Choroid plexus epithelial cell (primary cell): Measurements from ENCODE around the gene TTC1.
"Not testable (repeated sequence)": the region's sequence is repeated elsewhere in the genome, so short reads cannot be mapped to it uniquely, and the experiment has no call there.

Experiments
- DNase-seq: peaks from one replicate; pipeline ENCODE4 v3.0.0-alpha.2; 2010; ENCODE audit warnings: low read depth
- H3K4me3 ChIP-seq: 2 replicates; pipeline ENCODE4 v1.5.1; 2011; ENCODE audit warnings: low read depth, mild to moderate bottlenecking, control low read depth, low read length, moderate library complexity
- TF ChIP-seq, protein P1 (sequence below): conservative IDR thresholded peaks from 2 replicates; pipeline ENCODE4 v1.5.1; 2011; ENCODE audit warnings: low read depth, mild to moderate bottlenecking, control low read depth, inconsistent platforms, low read length, moderate library complexity

Gene TTC1, protein sequence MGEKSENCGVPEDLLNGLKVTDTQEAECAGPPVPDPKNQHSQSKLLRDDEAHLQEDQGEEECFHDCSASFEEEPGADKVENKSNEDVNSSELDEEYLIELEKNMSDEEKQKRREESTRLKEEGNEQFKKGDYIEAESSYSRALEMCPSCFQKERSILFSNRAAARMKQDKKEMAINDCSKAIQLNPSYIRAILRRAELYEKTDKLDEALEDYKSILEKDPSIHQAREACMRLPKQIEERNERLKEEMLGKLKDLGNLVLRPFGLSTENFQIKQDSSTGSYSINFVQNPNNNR

DNA sequence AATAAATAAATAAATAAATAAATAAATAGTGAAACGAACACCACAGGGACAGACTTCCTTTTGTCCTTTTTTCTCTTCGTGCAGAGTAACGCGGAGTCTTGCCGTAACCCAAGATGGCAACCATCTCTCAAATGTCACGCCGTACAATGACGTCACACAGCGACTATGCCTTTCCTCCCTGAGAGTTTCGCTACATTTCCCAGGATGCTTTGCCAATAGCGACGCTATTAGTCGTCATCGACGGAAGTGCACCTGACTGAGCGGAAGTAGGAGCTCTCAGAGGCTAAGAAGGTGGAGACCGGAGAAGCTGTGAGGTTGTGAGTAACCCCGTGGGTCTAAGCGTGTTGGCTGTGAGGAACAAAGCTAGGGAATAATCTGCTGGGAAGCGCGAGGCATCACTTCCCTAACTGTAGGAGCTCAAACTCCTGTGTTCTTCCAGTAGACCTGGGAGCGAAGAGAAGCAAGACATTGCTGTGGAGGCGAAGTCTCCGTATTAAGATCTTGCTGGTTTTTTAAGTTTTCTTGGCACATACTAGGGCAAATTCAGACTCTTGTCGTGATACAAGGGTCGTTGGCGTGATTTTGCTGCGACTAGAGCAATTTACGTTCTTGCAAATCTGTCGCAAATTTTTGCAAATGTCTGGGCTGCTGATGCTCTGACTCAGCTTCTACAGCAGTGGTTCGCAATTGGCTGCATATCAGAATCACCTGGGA lies at the start of gene TTC1:
TSS of gene TTC1 (plus strand) at position 263 of the 714 bp plus-strand sequence. CDS start 1,390 bp downstream, outside the sequence.
- DNase-seq, result peak; percentile 99
- peak within 1 kb of the TSS; percentile 98 for H3K4me3 ChIP-seq
- TF ChIP-seq, protein P1, sequence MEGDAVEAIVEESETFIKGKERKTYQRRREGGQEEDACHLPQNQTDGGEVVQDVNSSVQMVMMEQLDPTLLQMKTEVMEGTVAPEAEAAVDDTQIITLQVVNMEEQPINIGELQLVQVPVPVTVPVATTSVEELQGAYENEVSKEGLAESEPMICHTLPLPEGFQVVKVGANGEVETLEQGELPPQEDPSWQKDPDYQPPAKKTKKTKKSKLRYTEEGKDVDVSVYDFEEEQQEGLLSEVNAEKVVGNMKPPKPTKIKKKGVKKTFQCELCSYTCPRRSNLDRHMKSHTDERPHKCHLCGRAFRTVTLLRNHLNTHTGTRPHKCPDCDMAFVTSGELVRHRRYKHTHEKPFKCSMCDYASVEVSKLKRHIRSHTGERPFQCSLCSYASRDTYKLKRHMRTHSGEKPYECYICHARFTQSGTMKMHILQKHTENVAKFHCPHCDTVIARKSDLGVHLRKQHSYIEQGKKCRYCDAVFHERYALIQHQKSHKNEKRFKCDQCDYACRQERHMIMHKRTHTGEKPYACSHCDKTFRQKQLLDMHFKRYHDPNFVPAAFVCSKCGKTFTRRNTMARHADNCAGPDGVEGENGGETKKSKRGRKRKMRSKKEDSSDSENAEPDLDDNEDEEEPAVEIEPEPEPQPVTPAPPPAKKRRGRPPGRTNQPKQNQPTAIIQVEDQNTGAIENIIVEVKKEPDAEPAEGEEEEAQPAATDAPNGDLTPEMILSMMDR, result no peak

DNA sequence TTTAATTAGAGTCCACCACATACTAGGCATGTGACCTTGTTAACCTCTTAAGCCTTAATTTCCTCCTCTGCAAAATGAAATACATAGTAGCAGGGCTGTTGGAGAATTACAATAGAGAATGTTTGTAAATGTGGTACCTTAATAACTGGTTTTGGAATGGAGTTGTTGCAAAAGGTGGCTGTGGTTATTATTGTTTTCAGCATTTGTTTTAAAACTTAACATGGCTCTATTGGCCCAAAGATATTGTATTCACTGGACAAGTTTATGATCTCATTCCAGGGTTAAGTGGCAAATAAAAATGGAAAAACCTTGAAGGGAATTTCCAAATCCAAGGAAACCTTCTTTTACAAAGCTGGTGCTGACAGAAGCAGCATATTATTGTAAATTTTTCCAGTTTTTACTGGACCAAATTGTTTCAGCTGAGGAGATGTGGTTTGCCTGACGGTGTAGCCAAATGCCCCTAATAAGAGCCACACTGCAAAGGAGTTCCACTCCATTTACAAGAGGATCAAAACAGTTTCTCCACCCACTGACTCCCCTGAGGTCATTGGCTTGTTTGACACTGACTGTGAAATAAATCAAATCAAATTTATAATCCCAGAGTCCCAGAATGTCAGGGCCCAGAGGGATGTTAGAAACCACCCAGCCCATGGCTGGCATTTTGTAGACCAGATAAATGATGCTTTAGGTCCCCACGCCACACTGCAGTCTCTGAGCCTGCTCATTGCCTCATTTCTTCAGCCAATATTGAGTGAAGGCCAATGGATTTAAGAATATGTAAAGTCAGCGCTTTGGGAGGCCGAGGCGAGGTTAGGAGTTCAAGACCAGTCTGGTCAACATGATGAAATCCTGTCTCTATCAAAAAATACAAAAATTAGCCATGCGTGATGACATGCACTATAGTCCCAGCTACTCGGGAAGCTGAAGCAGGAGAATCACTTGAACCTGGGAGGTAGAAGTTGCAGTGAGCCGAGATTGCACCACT lies 47.5 kb upstream of the TTC1 start:
- TF ChIP-seq, protein P1, result no peak
- no peak overlapping the region for H3K4me3 ChIP-seq
- DNase-seq, result no peak

DNA sequence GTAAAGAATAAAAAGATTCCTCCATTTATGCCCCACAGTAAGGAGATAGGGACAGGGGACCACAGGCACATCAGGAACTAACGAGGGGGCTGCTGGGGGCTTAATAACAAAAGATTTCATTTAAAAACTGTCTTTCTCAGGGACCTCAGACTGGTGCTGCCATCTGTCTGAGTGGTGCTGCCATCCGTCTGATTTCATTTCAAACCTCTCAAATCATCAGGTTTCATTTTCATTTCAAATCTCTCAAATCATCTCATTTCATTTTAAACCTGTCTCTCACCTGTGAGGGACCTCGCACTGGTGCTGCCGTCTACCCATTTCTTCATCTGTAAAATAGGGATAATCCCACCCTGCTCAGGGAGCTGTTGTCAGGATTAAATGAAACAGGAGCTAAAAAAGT lies 46.7 kb upstream of the TTC1 start:
- H3K4me3 ChIP-seq, result no peak overlapping the region
- DNase-seq, result no peak
- TF ChIP-seq, protein P1, result no peak

- H3K4me3 ChIP-seq, result no peak overlapping the region
- TF ChIP-seq, protein P1, result no peak
- DNase-seq, result no peak
Observed at GRCh38 chr5:159963935-159964334, 45.0 kb upstream of the TTC1 start.

DNA sequence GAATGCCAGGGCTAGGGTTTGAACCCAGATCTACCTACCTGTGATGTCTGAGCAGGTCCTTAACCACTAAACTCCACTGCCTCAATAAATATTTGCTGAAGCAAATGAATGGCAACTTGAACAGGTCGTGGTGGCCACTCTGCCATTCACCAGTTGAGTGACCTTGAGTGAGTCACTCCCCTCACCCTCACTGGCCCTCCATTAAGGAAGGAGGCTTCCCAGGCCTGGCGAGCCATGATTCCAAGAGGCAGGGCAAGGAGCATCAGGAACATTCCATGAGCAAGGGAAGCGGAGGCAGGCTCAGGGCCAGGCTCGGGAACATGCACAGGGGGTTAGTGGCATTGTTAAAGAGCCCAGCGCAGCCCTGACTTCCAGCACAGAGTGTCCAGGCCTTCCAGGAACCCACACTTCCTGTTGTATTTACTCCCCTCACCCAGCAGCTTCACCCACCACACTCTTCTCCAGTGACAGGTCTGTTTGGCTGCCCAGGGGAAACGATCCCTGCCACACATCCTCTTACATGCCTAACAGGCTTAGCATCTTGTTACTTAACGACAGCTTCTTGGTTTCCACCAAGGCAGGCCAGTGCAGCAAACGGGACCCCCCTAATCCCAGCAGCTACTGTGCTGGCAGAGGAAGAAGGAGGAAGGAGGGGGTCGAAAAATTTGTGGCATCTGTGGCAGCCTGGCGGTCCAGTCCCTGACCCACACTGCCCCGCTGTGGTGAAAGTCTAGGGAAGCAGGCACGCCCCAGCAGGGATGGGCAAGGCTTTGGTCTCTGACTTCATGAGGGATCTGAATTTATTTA lies 43.7 kb upstream of the TTC1 start:
- peak; percentile 74 for DNase-seq
- no peak overlapping the region for H3K4me3 ChIP-seq
- TF ChIP-seq, protein P1, result peak; percentile 84

- not testable (repeated sequence) for DNase-seq, H3K4me3 ChIP-seq
Observed at GRCh38 chr5:159965838-159966128, 43.2 kb upstream of the TTC1 start.
